ENCODE measurements around the gene HSPH1.

The HSPH1 gene

GRCh38 chr13:31133621-31134020, 28.1 kb downstream of the HSPH1 start:
- DNase-seq (ENCODE audit: extremely low read depth in 1 of 2, low read depth in 1 of 2) = no peak

- DNase-seq (ENCODE audit: extremely low read depth in 1 of 2, low read depth in 1 of 2) = no peak
These were observed 30.2 kb downstream of the HSPH1 start for GRCh38 chr13:31131470-31131961.

GRCh38 chr13:31129419-31129818, 32.3 kb downstream of the HSPH1 start:
- DNase-seq (ENCODE audit: extremely low read depth in 1 of 2, low read depth in 1 of 2) = no peak

- DNase-seq (ENCODE audit: extremely low read depth in 1 of 2, low read depth in 1 of 2) = no peak
These were observed 37.5 kb downstream of the HSPH1 start for GRCh38 chr13:31124204-31124603.

- no peak for DNase-seq (ENCODE audit: extremely low read depth in 1 of 2, low read depth in 1 of 2)
These were observed 39.0 kb downstream of the HSPH1 start for GRCh38 chr13:31122544-31123260.

- no peak for DNase-seq (ENCODE audit: extremely low read depth in 1 of 2, low read depth in 1 of 2)
These were observed 39.6 kb downstream of the HSPH1 start for GRCh38 chr13:31122143-31122542.

- DNase-seq (ENCODE audit: extremely low read depth in 1 of 2, low read depth in 1 of 2) = no peak
These were observed 40.1 kb downstream of the HSPH1 start for GRCh38 chr13:31121379-31122140.

- no peak for DNase-seq (ENCODE audit: extremely low read depth in 1 of 2, low read depth in 1 of 2)
These were observed 41.6 kb downstream of the HSPH1 start for GRCh38 chr13:31119966-31120700.

- no peak for DNase-seq (ENCODE audit: extremely low read depth in 1 of 2, low read depth in 1 of 2)
These were observed 42.2 kb downstream of the HSPH1 start for GRCh38 chr13:31119526-31119925.

- no peak for DNase-seq (ENCODE audit: extremely low read depth in 1 of 2, low read depth in 1 of 2)
These were observed 45.5 kb downstream of the HSPH1 start for GRCh38 chr13:31116224-31116623.

- no peak for DNase-seq (ENCODE audit: extremely low read depth in 1 of 2, low read depth in 1 of 2)
These were observed 46.1 kb downstream of the HSPH1 start for GRCh38 chr13:31115616-31116015.

- no peak for DNase-seq (ENCODE audit: extremely low read depth in 1 of 2, low read depth in 1 of 2)
These were observed 47.1 kb downstream of the HSPH1 start for GRCh38 chr13:31114641-31115040.

- no peak for DNase-seq (ENCODE audit: extremely low read depth in 1 of 2, low read depth in 1 of 2)
These were observed 50.6 kb downstream of the HSPH1 start for GRCh38 chr13:31111136-31111535.

- DNase-seq (ENCODE audit: extremely low read depth in 1 of 2, low read depth in 1 of 2) = no peak
These were observed 51.1 kb downstream of the HSPH1 start for GRCh38 chr13:31110617-31111016.

GRCh38 chr13:31110169-31110568, 51.5 kb downstream of the HSPH1 start:
- no peak for DNase-seq (ENCODE audit: extremely low read depth in 1 of 2, low read depth in 1 of 2)

GRCh38 chr13:31107109-31107508, 54.6 kb downstream of the HSPH1 start:
- DNase-seq (ENCODE audit: extremely low read depth in 1 of 2, low read depth in 1 of 2) = no peak

GRCh38 chr13:31105856-31106255, 55.8 kb downstream of the HSPH1 start:
- no peak for DNase-seq (ENCODE audit: extremely low read depth in 1 of 2, low read depth in 1 of 2)

GRCh38 chr13:31105020-31105795, 56.5 kb downstream of the HSPH1 start:
- no peak for DNase-seq (ENCODE audit: extremely low read depth in 1 of 2, low read depth in 1 of 2)

GRCh38 chr13:31102905-31103304, 58.8 kb downstream of the HSPH1 start:
- no peak for DNase-seq (ENCODE audit: extremely low read depth in 1 of 2, low read depth in 1 of 2)

GRCh38 chr13:31101472-31102170, 60.1 kb downstream of the HSPH1 start:
- no peak for DNase-seq (ENCODE audit: extremely low read depth in 1 of 2, low read depth in 1 of 2)

Data from stimulated activated CD8-positive, alpha-beta memory T cell treated with anti-CD3 and anti-CD28 coated beads, Interleukin-7, amount 100 ng/mL, for 48 hours (primary cell).